Epithelial cell of prostate (primary cell): Measurements from ENCODE around the gene RASA3.
"Not testable (repeated sequence)": the region's sequence is repeated elsewhere in the genome, so short reads cannot be mapped to it uniquely, and the experiment has no call there.

Source experiments
- DNase-seq: peaks from one replicate; pipeline ENCODE4 v3.0.0-alpha.2; 2011; ENCODE audit warnings: low read depth, low spot score
- H3K27ac ChIP-seq: fragments of 450-650 bp; 2 replicates; pipeline ENCODE4 v1.5.1; 2017; ENCODE audit warnings: mild to moderate bottlenecking

RASA3 gene

DNA sequence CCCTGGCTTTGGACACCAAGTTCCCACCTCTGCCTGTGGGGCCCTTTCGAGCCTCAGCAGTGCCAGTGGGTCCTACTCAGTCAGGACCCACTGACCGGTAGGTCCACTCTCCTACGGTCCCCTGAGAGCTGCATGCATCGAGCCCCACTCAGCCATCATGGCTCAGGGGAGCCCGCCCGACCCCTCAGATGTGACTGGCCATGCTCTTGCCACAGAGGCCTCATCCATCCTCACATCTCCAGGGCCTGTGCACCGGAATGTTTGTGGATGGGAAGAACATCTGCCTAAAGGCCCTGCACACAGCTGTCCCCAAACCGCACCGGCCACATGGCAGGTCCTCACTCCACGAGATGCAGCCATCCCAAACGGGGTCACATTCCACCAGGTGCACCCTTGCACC is 105.9 kb downstream of the RASA3 start:
- no peak for DNase-seq
- no peak overlapping the region for H3K27ac ChIP-seq

DNA sequence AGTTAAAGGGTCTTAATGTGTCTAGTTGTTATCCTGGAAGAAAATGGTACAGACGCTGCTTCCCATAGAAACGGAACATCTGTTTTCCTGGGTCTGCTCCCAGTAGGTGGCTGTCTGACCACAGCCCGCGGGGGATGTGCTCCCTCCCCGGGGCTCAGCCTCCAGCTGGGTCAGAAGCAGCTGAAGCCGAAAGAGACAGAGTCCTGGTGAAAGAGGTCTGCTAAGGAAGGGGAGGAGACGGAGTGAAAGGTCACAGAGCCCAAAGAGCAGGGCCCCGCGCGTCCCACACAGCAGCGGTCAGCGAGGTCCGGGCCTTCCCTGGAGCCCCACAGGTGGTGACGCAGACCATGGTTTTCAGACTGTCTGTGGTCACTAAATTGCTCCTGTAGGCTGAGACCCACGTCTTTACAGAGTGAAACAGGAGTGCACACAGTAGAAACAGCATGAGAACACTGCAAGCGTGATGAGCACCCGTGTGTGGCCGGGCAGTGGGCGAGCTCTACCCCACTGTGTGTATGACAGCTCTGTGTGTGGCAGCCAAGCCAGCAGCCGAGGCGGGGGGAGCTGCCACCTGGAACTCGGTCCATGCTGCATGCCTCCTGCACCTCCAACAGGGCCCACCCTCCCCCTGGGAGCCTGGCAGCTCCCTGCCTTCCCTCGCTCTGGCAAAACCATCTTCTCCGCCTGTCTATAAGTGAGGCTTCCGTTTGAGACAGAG is 106.5 kb downstream of the RASA3 start:
- no peak for DNase-seq
- no peak overlapping the region for H3K27ac ChIP-seq

DNA sequence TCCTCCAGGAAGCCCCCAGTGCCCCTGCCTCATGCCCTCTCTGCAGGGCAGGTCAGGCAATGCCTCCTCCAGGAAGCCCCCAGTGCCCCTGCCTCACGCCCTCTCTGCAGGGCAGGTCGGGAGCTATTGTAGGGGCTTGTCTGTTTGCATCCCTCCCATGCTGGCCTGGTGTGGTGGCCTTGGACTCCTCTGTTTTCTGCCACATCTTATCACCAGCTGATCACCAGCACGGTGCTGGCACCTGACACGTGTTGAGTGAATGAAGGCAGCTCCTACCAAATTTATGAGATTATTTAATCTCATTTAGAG is 107.1 kb downstream of the RASA3 start:
- no peak overlapping the region for H3K27ac ChIP-seq
- DNase-seq, result no peak

DNA sequence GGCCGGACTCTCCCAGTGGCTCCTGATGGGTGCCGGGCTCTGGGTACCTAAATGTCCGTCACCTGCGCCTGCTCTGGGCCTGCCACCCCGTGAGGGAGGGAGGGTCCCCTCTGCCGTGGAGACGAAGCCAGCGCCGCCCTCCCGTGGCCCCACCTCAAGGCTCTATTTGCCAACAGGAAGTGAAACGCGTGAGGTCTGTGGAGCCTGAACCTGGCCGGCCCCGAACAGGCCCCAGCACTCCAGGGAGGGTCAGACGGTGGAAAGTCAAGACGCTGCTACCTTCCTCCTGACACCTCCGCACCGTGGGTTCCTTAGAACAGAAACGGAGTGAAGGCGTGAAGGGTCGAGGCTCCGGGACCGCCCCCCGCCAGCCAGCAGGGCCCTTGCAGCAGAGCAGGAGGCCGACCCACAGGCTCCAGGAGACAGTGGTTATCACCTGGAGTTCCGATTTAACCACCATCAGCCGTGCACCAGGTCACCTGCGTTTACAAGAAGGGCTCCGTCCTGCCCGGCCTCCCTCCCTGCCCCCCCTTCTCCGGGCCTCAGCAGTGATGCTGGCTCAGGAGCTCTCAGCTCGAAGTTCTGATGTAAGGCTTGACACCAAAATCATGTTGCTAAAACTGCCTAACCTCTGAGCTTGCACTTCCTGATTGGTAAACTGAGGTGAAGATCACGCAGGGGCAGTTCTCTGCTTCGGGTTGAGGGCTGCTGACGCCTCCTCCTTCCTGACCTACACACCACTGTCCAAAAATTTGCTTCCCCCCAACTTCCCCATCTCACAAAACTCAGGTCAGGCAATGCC is 107.6 kb downstream of the RASA3 start:
- H3K27ac ChIP-seq, result no peak overlapping the region
- DNase-seq, result no peak

DNA sequence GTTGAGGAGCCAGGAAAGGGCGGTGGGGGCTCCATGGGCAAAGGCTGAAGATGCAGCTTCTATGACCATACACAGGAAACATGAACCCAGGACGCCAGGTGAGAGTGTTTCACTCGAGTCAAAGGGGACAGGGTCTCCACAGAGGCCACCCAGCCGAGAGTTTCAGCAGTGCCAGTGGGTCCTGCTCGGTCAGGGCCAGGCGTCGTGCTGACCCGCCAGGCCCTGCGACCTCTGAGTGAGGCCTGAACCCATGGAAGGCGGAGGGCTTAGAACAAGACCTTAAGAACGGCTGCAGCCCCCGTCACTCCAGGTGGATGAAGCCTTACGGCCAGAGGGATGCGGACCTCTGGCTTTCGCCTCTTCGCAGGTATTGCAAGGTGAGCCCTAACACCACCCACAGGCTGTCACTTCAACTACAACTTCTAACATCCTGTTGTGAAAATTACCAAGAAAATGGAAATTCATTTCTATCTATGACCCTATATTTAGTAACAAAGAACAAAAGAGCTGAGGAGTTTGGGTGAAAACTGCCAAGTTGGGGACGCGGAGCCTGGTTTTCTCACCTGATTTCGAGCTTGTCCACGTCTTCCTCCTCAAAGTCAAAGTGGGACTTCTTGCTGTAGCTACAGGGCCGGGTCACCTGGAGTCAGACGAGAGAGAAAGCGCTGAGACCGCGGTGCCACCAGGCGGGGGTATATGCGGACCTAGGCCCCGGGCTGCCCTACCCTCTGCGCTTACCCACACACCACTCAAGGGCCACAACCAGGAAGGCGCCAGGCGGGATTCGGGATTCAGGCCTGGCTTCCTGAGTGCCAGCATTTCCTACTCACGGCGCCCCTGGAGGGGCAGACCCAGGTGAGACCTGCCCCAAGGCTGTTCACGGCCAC is 108.5 kb downstream of the RASA3 start:
- no peak overlapping the region for H3K27ac ChIP-seq
- DNase-seq, result no peak

DNA sequence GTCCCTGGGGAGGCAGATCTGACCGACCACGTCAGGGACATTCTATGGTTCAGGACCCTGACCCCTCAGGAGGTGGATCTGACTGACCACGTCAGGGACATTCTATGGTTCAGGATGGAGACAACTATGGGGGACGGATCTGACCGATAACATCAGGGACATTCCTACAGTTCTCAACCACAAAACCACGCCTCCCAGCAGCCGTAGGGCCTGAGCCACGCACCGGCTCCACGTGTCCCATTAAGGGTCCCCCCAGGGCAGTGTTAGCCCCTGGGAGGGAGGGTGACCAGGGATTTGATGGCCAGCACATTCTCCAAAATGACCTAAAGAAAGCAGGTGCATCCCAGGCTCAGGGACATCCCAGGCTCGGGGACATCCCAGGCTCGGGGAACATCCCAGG is 109.5 kb downstream of the RASA3 start:
- H3K27ac ChIP-seq, result no peak overlapping the region
- no peak for DNase-seq

DNA sequence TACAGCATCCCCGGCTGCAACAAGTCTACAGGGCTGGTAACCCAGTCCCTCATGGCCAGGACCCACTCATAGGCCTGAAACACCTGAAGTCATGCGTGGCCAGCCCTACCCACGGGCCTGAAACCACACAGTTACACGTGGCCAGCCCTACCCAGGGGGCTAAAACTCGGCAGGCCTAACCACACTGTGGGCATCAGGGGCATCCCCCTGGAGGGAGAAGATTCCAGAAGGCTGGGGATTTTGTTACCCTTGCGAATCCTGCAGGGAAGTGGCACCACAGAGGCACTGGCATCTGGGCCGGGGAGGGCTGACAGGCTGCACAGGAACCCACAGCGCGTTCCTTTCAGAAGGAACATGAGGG is 110.1 kb downstream of the RASA3 start:
- DNase-seq, result no peak
- H3K27ac ChIP-seq, result no peak overlapping the region

DNA sequence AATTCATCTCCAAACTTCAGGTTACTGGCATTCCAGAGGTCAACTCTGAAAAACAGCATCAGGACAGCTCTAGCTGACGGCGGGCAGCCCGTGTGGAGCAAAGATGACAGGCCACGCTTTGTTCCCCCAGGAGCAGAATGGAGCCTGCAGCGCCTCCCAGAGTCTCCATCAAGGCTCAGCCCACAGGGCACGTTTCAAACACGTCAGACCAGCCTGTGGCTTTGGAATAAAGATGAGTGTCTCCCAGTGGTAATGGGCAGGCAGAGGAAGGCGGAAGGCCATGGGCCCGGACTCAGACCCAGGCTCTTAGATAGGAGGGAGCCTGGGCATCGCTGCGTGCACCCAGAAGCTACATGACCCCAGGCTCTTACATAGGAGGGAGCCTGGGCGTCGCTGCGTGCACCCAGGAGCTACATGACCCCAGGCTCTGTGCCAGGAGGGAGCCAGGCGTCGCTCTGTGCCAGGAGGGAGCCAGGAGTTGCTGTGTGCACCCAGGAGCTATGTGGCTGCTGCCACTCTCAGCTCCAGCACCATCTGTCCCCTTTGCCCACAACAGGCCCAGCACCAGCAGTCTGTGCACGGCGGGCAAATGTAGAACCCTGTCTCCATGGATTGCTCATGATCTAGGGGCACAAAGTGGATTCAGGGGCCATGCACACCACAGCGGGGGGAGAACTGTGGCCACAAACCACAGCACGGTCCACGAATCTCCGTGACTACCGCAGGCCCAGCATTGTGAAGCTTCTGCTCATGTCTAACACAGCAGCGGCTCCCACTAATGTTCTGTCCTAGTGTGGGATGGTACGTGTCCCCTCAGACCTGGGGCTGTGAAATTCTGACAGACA is 110.7 kb downstream of the RASA3 start:
- DNase-seq, result no peak
- H3K27ac ChIP-seq, result no peak overlapping the region

DNA sequence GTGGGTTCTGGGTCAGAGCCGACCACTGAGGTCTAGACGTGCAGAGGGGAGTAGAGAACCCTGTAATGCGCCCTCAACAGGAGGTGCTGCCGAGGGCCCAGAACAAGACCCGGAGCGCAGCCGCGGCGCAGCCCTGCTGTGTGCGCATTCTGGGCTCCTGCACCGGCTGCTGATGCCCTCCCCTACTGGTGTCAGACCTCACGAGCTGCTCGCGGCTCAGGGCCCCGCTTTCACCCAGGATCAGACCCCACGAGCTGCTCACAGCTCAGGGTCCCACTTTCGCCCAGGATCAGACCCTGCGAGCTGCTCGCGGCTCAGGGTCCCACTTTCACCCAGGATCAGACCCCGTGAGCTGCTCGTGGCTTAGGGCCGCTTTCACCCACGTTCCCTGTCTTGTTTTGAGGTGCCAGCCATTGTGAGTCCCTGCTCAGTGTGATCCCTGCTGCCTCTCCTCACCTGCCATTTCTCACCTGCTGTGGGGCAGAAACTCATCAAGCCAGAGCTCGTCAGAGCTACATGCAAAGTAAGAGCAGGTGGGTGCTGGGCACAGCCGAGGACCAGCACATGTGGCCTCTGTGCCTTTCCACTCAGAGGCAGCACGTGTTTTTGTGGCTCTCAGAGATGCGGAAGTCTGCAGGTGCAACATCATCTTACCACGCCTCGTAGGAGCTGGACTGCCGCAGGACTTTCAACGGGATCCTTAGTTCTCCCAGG is 111.5 kb downstream of the RASA3 start:
- no peak overlapping the region for H3K27ac ChIP-seq
- DNase-seq, result no peak

DNA sequence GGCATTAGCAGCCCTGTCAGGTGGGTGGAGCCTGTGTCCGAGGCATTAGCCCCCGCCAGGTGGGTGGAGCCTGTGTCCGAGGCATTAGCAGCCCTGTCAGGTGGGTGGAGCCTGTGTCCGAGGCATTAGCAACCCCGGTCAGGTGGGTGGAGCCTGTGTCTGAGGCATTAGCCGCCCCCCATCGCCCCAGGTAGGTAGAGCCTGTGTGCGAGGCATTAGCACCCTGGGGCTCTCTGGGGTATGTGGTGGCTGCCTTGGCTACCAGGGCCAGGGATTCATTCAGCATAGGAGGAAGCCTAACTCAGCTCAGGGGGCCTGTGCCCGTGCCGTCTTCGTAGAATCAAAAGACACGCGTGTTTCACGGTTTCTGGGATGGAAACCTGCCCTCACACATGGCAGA is 112.3 kb downstream of the RASA3 start:
- not testable (repeated sequence) for H3K27ac ChIP-seq, DNase-seq

DNA sequence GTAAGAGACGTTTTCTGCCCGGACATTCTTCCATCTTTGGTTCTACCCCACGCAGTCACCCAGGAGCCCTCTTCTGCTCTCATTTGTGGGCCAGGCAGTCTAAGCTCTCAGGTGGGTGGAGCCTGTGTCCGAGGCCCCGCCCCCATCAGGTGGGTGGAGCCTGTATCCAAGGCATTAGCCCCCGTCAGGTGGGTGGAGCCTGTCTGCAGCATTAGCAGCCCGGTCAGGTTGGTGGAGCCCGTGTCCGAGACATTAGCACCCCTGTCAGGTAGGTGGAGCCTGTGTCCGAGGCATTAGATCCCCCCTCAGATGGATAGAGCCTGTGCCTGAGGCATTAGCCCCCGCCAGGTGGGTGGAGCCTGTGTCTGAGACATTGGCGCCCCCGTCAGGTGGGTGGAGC is 113.1 kb downstream of the RASA3 start:
- DNase-seq, result no peak
- H3K27ac ChIP-seq, result no peak overlapping the region

DNA sequence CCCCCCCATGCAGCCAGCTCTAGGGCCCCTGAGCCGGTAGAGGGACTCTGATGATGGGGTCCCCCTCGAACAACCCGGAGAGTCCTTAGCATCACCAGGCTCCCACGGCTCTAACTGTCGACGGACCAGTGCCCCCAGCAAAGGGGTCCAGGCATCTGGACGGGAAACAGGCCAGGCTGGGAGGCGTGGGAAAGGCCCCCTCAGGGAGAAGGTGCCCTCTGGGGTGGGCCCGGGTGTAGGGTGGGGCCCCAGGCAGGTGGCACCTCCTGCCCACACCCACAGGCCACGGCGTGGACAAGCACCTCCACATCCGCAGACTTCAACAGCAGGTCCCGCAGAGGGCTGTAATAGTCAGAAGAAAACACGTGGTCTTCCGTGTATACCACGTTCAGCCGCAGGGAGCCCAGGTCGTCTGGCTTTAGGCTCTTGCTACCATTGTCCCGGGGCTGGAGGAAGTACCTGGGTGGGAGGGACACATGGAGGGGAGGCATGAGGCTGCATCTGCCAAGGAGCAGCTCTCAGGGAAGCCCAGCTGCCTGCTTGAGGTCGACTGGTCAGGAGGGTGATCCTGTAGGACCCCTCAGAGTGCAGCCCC is 113.9 kb downstream of the RASA3 start:
- no peak for DNase-seq
- H3K27ac ChIP-seq, result no peak overlapping the region

DNA sequence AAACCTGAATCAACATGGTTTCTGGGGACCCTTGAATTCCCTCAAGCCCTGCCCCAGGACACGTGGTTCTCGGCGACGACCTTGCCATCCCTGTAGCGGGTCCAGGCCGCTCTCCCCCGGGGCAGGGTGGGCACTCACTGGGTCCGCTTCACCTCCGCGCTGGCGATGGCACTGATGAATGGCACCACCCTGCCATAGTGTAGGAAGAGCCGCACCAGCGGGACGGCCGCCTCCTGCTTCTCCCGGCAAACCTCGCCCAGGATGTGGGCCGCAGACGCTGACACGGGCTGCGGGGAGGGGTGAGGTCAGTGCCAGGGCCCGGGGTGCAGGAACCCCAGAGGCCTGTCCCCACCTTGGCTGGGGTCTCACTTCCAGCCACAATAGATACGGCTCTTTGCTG is 114.5 kb downstream of the RASA3 start:
- DNase-seq, result no peak
- no peak overlapping the region for H3K27ac ChIP-seq

DNA sequence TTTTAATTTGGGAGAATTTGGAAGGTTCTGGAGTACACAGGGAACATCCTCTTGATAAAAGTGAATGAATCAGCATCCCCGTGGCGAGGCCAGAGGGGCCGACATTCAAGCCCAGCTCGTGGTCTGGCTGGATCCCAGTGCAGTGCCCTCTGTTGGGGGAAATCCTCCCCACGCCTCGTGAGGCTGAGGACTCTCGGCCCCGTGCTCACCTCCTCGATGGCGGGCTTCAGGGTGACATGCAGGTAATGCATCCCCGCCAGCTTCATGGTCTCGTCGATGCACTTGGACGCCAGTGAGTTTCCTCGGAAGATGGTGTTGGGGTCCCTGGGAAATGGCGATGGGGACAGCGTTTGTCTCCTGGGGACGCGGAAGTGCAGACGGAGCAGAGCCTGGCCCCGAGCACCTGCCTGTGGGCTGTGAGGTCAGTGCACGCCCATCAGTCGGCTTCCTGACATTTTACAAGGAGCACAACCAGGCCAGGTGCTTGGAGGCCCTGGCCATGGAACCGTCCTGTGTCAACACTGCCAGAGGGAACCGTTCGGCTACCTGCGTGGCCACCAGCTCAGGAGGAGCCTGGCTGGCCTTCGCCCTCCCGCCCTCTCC is 115.3 kb downstream of the RASA3 start:
- no peak for DNase-seq
- H3K27ac ChIP-seq, result no peak overlapping the region

DNA sequence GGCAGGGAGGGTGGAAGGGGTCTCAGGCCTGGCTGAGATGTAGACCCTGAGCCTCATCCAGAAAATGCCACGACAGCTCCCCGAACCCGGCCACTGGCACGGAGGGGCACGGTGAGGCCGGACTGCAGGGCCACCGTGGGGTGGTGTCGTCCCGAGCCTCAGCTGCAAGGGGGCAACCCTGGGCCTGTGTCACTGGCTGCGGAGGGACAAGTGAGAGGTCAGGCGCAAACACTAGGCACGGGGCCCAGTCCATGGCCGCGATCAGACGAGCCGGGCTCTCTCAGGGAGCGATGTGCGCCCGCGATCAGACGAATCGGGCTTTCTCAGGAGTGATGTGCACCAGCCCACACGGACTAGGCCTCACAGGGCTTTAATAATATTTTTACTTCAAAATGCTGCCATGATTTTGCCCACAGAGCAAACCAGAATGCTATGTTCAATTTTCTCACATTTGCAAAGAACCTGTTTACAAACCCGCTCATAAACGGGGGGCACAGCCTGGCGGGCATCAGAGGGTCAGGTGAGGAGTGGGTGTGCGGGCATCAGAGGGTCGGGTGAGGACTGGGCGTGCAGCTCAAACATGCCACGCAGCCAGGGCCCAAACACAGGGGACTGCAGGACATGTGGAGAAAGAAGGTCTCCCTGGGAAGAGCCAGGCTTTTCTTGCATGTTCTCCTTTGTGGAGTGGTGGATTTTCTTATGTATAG is 115.9 kb downstream of the RASA3 start:
- no peak for DNase-seq
- H3K27ac ChIP-seq, result no peak overlapping the region

DNA sequence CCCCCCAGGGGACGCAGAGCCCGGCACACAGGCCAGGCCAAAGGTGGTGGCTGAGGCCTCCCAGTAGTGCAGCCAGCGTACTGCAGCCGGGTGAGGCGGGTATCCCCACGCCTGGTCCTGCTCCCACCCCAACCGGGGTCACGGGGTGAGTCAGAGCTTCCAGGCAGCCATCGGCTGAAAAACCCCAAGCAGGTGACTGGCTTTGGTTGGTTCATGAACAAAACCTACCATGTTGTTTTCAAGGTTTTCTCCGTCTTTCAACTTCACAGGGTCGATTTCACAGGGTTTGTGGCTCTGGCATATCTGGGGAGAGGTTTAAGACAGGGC is 116.5 kb downstream of the RASA3 start:
- H3K27ac ChIP-seq, result peak overlapping the region; percentile 54
- no peak for DNase-seq

DNA sequence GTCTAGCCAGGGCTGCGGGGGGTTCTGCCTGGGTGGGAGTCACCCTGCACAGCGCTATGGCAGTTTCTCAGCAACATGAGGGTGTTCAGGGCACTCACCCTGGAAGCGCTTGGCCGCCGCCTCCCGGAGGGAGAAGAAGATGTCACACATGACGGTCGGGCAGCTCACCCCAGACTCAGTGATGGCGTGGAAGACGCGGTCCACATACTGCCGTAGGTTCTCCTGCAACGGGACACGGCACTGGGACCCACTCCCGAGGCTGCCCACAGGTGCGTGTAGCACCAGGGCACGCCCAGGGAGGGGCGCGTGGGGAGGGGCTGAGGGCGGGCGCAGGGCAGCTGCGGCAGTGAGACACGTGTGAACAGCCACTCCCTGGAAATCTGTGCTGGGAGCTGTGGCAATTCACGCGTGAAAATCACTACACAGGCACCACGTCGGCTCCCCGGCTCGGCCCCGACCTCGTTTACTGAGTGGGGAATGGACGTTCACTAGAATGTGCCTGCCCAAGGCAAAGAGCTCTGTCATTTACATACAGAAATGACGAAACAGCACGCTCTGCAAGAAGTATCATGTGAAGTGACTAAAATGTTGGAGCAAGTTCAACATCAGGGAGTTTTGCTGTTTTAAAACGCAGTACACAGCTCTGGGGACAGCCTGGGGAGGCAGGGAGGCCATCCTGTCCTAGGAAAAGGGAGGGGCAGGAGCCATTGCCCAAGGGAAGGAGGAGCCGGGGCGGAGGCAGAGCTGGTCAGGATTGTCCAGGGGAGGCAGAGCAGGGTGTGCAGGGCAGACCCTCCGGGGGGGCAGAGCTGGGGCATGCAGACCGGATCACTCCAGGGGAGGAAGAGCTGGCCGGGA is 117.1 kb downstream of the RASA3 start:
- peak; percentile 56 for DNase-seq
- H3K27ac ChIP-seq, result peak overlapping the region; percentile 54
